ACC112 (cell line): ENCODE data around the gene CLSTN2.

Experiments
- H2AFZ ChIP-seq: fragments of 200-600 bp; sonication (generic); one replicate; pipeline ENCODE4 v1.6.0; 2017; ENCODE audit warnings: antibody characterized with exemption, low read length; ENCODE audit not compliant: unreplicated experiment
- H3K27ac ChIP-seq: fragments of 200-600 bp; sonication (generic); 2 replicates; pipeline ENCODE4 v1.5.1; 2014; ENCODE audit warnings: low read depth, mild to moderate bottlenecking, antibody characterized with exemption, low read length, moderate library complexity
- H3K27me3 ChIP-seq: fragments of 200-600 bp; sonication (generic); 2 replicates; pipeline ENCODE4 v1.6.1; 2014; ENCODE audit warnings: mild to moderate bottlenecking, antibody characterized with exemption, low read length, moderate library complexity, mixed read lengths; ENCODE audit not compliant: insufficient read depth
- H3K36me3 ChIP-seq: fragments of 200-600 bp; sonication (generic); 2 replicates; pipeline ENCODE4 v1.6.1; 2016; ENCODE audit warnings: mild to moderate bottlenecking, antibody characterized with exemption, low read length, moderate library complexity, mixed read lengths; ENCODE audit not compliant: insufficient read depth
- H3K4me1 ChIP-seq: fragments of 200-600 bp; sonication (generic); one replicate; pipeline ENCODE4 v1.6.1; 2016; ENCODE audit warnings: low read length, mixed read lengths; ENCODE audit not compliant: insufficient read depth, unreplicated experiment, control insufficient read depth
- H3K4me3 ChIP-seq: fragments of 200-600 bp; sonication (generic); 2 replicates; pipeline ENCODE4 v1.5.1; 2014; ENCODE audit warnings: mild to moderate bottlenecking, low read depth, low read length
- H3K79me2 ChIP-seq: fragments of 200-600 bp; sonication (generic); one replicate; pipeline ENCODE4 v1.6.0; 2016; ENCODE audit warnings: low read length; ENCODE audit not compliant: control insufficient read depth, unreplicated experiment, insufficient read depth

CLSTN2 gene

GRCh38 chr3:140093742-140094141 lies 158.8 kb downstream of the CLSTN2 start:
- no peaks in the 10 kb centered on the region for H3K36me3 ChIP-seq
- H2AFZ ChIP-seq: no peak overlapping the region
- no peak overlapping the region for H3K4me3 ChIP-seq
- H3K27ac ChIP-seq: no peak overlapping the region
- H3K27me3 ChIP-seq: no peaks in the 10 kb centered on the region
- H3K4me1 ChIP-seq: no peaks in the 10 kb centered on the region
- H3K79me2 ChIP-seq: no peaks in the 10 kb centered on the region

DNA sequence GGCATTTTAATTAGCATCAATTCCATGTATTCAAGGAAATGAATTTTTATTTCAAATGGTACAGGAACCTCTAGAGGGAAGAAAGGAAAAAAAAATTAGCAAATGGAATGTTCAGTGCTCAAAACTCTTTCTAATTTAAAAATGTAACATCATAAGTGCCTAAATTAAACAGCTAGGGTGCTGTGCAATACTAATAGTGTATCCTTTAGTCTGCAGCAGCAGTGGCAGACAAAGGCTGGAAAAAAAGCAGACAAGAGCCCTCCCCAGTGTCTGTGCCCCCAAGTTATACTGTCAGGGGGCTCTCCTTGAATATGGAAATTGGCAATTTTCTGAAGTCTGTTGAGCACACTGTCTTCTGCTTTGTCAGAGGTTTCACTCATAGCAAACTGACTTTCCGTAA lies 159.5 kb downstream of the CLSTN2 start:
- Histone ChIP-seq H3K4me1 (no peaks in the 10 kb centered on the region), H3K27ac (no peak overlapping the region), H3K36me3 (no peaks in the 10 kb centered on the region), H3K79me2 (no peaks in the 10 kb centered on the region), H2AFZ (no peak overlapping the region), H3K4me3 (no peak overlapping the region), H3K27me3 (no peaks in the 10 kb centered on the region)

DNA sequence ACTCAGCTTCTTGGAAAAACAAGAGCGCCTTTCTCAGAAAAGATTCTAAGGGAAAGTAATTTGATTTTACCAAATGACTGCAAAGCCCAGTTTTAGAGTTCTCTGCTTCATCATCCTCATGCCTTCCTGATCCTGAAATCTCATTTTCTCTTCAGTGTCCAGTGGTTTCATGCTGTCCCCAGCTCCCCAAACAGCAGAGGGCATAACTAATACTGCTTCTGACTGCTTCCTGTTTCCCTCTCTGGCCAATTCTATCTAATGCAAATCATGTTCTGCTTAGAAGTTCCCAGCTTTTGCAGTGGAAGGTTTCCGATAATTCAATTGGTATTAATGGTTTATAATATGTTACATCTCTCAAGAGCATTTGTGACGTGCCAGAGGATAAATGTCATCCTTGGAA lies 161.1 kb downstream of the CLSTN2 start:
- Histone ChIP-seq H3K4me3 (no peak overlapping the region), H3K36me3 (no peaks in the 10 kb centered on the region), H2AFZ (no peak overlapping the region), H3K79me2 (no peaks in the 10 kb centered on the region), H3K27me3 (no peaks in the 10 kb centered on the region), H3K27ac (no peak overlapping the region), H3K4me1 (no peaks in the 10 kb centered on the region)

DNA sequence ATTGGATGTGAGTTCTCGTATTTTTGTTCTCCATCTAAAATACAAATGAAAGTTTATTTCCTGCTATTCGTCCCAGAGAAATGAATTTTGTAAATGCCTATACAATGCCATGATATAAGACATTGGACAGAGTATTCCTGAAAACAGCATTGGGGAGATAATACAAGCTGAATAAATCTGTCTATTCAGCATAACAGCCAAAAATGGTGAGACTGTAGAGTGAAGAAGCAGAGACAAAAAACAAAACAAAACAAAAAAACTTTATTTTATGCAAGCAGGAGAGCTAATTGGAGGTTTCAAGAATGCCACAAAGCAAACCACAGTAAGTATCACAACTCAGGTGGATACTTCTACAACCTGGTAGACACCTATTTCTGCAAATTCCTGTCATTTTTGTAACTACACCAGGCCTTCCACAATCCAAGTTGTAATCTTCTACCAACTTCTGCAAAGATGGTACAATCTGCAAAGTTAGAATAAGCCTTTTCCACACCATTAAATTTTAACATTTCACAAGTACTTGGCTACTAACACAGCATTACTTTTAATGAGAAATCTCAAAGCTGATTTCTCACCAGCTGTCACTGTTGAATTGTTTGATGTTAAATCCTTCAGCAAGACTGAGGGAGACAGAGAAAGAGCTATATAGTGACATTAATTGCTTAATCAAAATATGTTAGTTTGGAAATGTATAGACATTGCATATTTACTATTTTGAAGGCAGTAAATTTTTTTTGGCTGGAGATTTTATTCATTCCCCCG lies 163.1 kb downstream of the CLSTN2 start:
- no peak overlapping the region for H3K27ac ChIP-seq
- H3K36me3 ChIP-seq: no peaks in the 10 kb centered on the region
- H3K27me3 ChIP-seq: no peaks in the 10 kb centered on the region
- H3K4me3 ChIP-seq: no peak overlapping the region
- no peaks in the 10 kb centered on the region for H3K4me1 ChIP-seq
- no peak overlapping the region for H2AFZ ChIP-seq
- H3K79me2 ChIP-seq: no peaks in the 10 kb centered on the region

- Histone ChIP-seq H3K27ac (no peak overlapping the region), H3K4me1 (no peaks in the 10 kb centered on the region), H3K27me3 (no peaks in the 10 kb centered on the region), H3K36me3 (no peaks in the 10 kb centered on the region), H2AFZ (no peak overlapping the region), H3K79me2 (no peaks in the 10 kb centered on the region), H3K4me3 (no peak overlapping the region)
These were observed 165.5 kb downstream of the CLSTN2 start for GRCh38 chr3:140100479-140100878.

GRCh38 chr3:140103166-140103565 lies 168.2 kb downstream of the CLSTN2 start:
- Histone ChIP-seq H3K27ac (no peak overlapping the region), H3K79me2 (no peaks in the 10 kb centered on the region), H3K4me1 (no peaks in the 10 kb centered on the region), H2AFZ (no peak overlapping the region), H3K27me3 (no peaks in the 10 kb centered on the region), H3K36me3 (no peaks in the 10 kb centered on the region), H3K4me3 (no peak overlapping the region)

DNA sequence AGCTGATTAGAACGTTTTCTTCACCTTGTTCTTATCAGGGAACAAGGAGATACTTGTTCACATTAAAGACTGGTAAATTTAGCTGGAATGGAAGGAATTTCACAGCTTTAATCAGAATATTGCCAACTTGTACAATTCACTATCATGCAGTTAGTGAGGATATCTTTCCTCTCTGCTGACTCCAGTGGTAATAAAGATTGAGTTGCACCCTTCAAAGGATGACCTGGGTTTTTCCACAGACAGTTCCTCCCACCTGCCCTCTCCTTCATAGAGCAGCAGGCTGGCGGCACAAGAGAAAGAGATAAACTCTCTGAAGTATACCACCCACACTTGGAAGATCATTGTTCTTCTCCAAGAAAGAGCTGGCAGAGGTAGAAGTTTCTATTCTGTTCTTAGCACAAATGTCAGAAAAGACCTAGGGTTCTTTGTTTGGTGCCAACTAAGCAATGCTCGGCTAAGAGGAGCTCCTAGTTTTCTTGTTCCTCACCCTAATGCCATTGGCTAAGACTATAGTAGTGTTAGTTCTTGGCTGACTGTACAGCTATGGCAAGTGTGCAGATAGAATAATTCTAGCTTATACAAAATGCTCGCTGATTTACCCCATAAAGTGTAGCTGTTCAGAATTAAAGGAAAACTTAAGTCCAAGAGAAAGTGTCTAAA lies 169.1 kb downstream of the CLSTN2 start:
- no peaks in the 10 kb centered on the region for H3K4me1 ChIP-seq
- H3K27me3 ChIP-seq: no peaks in the 10 kb centered on the region
- no peaks in the 10 kb centered on the region for H3K36me3 ChIP-seq
- H3K27ac ChIP-seq: no peak overlapping the region
- H3K79me2 ChIP-seq: no peaks in the 10 kb centered on the region
- no peak overlapping the region for H2AFZ ChIP-seq
- no peak overlapping the region for H3K4me3 ChIP-seq

DNA sequence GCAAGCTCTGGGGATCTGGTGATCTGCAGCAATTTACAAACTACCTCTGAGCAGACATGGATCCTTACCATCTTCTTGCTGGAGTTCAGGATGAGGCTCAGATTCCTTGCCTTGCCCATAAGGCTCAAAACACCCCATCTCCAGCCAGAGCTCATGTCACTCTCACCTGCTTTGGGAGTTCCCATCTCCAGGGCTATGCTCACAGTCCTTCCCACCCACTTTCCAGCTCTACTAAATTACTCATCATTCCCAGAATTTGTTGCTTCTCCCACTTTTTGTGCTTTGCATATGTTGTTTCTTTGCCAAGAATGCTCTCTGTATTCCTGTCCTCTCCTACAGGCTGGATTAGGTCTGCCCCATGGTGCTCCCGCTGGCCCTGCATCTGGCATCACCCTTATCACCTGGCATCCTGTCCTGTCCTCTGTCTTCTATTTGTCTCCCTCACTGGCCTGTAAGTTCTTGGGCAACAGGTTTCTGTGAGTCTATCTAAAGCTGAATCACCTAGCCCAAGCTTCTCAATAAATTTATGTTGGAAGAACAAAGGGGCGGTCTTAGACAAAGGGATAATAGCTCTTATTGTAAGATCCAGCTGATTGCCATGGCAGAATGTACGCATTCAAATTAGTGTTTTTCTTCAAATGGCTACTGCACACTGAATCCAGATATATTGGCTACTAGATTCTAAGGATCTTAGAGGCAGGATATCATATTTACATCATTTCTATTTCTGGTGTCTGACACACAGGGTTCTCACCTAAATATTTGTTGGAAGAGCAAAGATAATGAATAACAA lies 179.2 kb downstream of the CLSTN2 start:
- no peaks in the 10 kb centered on the region for H3K4me1 ChIP-seq
- H3K79me2 ChIP-seq: no peaks in the 10 kb centered on the region
- no peak overlapping the region for H2AFZ ChIP-seq
- no peak overlapping the region for H3K4me3 ChIP-seq
- no peak overlapping the region for H3K27ac ChIP-seq
- H3K36me3 ChIP-seq: no peaks in the 10 kb centered on the region
- no peaks in the 10 kb centered on the region for H3K27me3 ChIP-seq

GRCh38 chr3:140114789-140115080 lies 179.8 kb downstream of the CLSTN2 start:
- H2AFZ ChIP-seq: no peak overlapping the region
- no peaks in the 10 kb centered on the region for H3K4me1 ChIP-seq
- no peaks in the 10 kb centered on the region for H3K79me2 ChIP-seq
- no peaks in the 10 kb centered on the region for H3K36me3 ChIP-seq
- H3K27me3 ChIP-seq: no peaks in the 10 kb centered on the region
- no peak overlapping the region for H3K4me3 ChIP-seq
- no peak overlapping the region for H3K27ac ChIP-seq

- Histone ChIP-seq H3K27me3 (no peaks in the 10 kb centered on the region), H3K27ac (no peak overlapping the region), H3K4me3 (no peak overlapping the region), H3K36me3 (no peaks in the 10 kb centered on the region), H3K4me1 (no peaks in the 10 kb centered on the region), H3K79me2 (no peaks in the 10 kb centered on the region), H2AFZ (no peak overlapping the region)
These were observed 182.1 kb downstream of the CLSTN2 start for GRCh38 chr3:140117096-140117526.

DNA sequence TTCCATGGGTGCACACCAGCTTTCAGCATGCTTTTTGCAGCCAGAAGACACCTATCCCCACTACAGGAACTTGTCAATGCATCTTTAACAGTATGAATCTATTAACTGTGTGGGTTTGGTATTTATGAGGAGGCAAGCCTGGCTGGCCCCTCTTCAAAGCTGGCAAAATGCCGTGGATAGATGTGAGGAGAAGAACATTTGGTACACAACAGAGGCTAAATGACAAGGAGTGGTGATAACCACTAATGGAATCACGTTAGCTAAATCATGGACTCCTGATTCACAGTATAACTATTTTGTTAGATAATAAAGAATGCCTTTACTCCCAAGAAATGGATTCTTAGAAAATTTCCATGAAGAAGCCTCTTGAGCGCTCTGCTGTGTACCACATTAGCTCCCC lies 187.2 kb downstream of the CLSTN2 start:
- Histone ChIP-seq H3K27me3 (no peaks in the 10 kb centered on the region), H3K27ac (no peak overlapping the region), H3K4me1 (no peaks in the 10 kb centered on the region), H3K4me3 (no peak overlapping the region), H2AFZ (no peak overlapping the region), H3K36me3 (no peaks in the 10 kb centered on the region), H3K79me2 (no peaks in the 10 kb centered on the region)
